ENCODE measurements around the gene CFAP161. TPM values are rescaled to one million over a fixed set of nuclear protein-coding genes. Genes with fewer than 3 reads are reported as not detected.

Gene CFAP161
- total and polyA plus RNA-seq, 2 of the 13 experiments (the other 11 are each of a cell fraction or from before 2014, with no cell fraction given): not detected

- TF ChIP-seq, protein P1, sequence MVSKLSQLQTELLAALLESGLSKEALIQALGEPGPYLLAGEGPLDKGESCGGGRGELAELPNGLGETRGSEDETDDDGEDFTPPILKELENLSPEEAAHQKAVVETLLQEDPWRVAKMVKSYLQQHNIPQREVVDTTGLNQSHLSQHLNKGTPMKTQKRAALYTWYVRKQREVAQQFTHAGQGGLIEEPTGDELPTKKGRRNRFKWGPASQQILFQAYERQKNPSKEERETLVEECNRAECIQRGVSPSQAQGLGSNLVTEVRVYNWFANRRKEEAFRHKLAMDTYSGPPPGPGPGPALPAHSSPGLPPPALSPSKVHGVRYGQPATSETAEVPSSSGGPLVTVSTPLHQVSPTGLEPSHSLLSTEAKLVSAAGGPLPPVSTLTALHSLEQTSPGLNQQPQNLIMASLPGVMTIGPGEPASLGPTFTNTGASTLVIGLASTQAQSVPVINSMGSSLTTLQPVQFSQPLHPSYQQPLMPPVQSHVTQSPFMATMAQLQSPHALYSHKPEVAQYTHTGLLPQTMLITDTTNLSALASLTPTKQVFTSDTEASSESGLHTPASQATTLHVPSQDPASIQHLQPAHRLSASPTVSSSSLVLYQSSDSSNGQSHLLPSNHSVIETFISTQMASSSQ (IDR thresholded peaks at IDR 0.05; ENCODE audit: low read depth): no peak
- TF ChIP-seq, protein P1 (CRISPR knock-in tag; IDR thresholded peaks at IDR 0.05; ENCODE audit: borderline replicate concordance): no peak
- TF ChIP-seq ZFX (CRISPR knock-in tag; IDR thresholded peaks at IDR 0.05; ENCODE audit: low read depth): no peak
- no peak for TF ChIP-seq TRIM22 (IDR thresholded peaks at IDR 0.05)
- no peak for TF ChIP-seq ZSCAN31 (CRISPR knock-in tag; IDR thresholded peaks at IDR 0.05; ENCODE audit: low read depth)
Measured at GRCh38 chr15:81097890-81098280, 36.2 kb upstream of the CFAP161 start (continued).

- Histone ChIP-seq H2AFZ (ENCODE audit: low read length) (no peak overlapping the region), H3K4me2 (ENCODE audit: low read depth, low read length) (no peak overlapping the region), H3K36me3 (replicated peaks in 1 of 2; ENCODE audit: control insufficient read depth in 1 of 2, insufficient read depth in 2 of 2, low read length in 2 of 2) (no peaks in the 10 kb centered on the region), H3K4me1 (ENCODE audit: insufficient read depth, low read length) (no peaks in the 10 kb centered on the region), H3K4me3 (replicated peaks in 1 of 3; ENCODE audit: insufficient read depth in 1 of 3, low read depth in 2 of 3, low read length in 3 of 3) (no peak overlapping the region), H3K9ac (ENCODE audit: insufficient read depth, low read depth, low read length) (no peak overlapping the region), H3K79me2 (ENCODE audit: insufficient read depth, low read length) (no peaks in the 10 kb centered on the region), H3K9me3 (ENCODE audit: low read length) (no peaks in the 10 kb centered on the region), H3K27me3 (ENCODE audit: control insufficient read depth in 1 of 2, insufficient read depth in 2 of 2, low read length in 2 of 2) (peaks cover 2 to 22% of the 10 kb centered on the region in 2 experiments; a peak in 3 of 5 replicates), H4K20me1 (ENCODE audit: insufficient read depth, low read length) (no peaks in the 10 kb centered on the region), H3K27ac (ENCODE audit: extremely low read length, insufficient read depth, low read length) (no peak overlapping the region)
- CTCF ChIA-PET (ENCODE audit: low intra/inter-chr PET ratio, low total read pairs): no interaction called here
- WGBS (ENCODE audit: low lambda C conversion rate): 3% methylated on average over 4 of the region's 4 CpGs
- intact Hi-C loops (cut with micrococcal nuclease; ENCODE audit: unreplicated experiment): no loop called here
- ATAC-seq: no peak
- in situ Hi-C loops (cut with HindIII; ENCODE audit: extremely low pct_ligation_motif_present, low pct_unique_long_range_greater_than_20kb): no loop called here
- POLR2A ChIA-PET: no interaction called here
- TF ChIP-seq CBX1 (IDR thresholded peaks at IDR 0.05; ENCODE audit: low read depth): no peak
- no peak for TF ChIP-seq ZNF782 (CRISPR knock-in tag; IDR thresholded peaks at IDR 0.05; ENCODE audit: borderline replicate concordance)
- no peak for TF ChIP-seq SKIL (CRISPR knock-in tag; IDR thresholded peaks at IDR 0.05; ENCODE audit: borderline replicate concordance)
- no peak for TF ChIP-seq NFKB2 (CRISPR knock-in tag; IDR thresholded peaks at IDR 0.05; ENCODE audit: borderline replicate concordance)
- TF ChIP-seq ZNF160 (CRISPR knock-in tag; IDR thresholded peaks at IDR 0.05): no peak
- TF ChIP-seq RNF2 (conservative IDR thresholded peaks at IDR 0.05; ENCODE audit: low read depth): no peak
- no peak for TF ChIP-seq ASH2L (IDR thresholded peaks at IDR 0.05; ENCODE audit: insufficient read length, low read depth, low read length)
- TF ChIP-seq ADNP (CRISPR knock-in tag; IDR thresholded peaks at IDR 0.05): no peak
- TF ChIP-seq ZNF720 (CRISPR knock-in tag; IDR thresholded peaks at IDR 0.05): no peak
- no peak for TF ChIP-seq SMAD1 (CRISPR knock-in tag; IDR thresholded peaks at IDR 0.05; ENCODE audit: borderline replicate concordance, low read depth)
- TF ChIP-seq FOSL1 (CRISPR knock-in tag; IDR thresholded peaks at IDR 0.05; ENCODE audit: borderline replicate concordance): no peak
- FAIRE-seq: no peak
- BruUV-seq (replicated peaks): no TSS peak
- DNase-seq (ENCODE audit: low spot score): no peak
Measured at GRCh38 chr15:81098349-81098748, 35.7 kb upstream of the CFAP161 start.

Measured in HepG2 (cell line).